Activated T-cell treated with anti-CD3 and anti-CD28 coated beads, Interleukin-2, amount 50 U/mL, for 4 hours (primary cell): ENCODE measurements around the gene PLSCR1. TPM values are rescaled to one million over a fixed set of nuclear protein-coding genes. Genes with fewer than 3 reads are reported as not detected.
"Not testable (repeated sequence)": the region's sequence is repeated elsewhere in the genome, so short reads cannot be mapped to it uniquely, and the experiment has no call there.

Experiments used
- ATAC-seq, 2 donors: fragments of 200-7000 bp; cut with Tn5 transposase; one replicate each; pipeline ENCODE4 v1.10.0; 2021
- DNase-seq: peaks from one replicate; pipeline ENCODE4 v3.0.0-alpha.2; 2020
- H3K27me3 Mint-ChIP-seq: one replicate; pipeline ENCODE4 v1.8.0; 2021; ENCODE audit warnings: low read depth, mixed read lengths
- H3K36me3 Mint-ChIP-seq: one replicate; pipeline ENCODE4 v1.8.0; 2022; ENCODE audit warnings: mixed read lengths; ENCODE audit not compliant: insufficient read depth
- H3K4me1 Mint-ChIP-seq: one replicate; pipeline ENCODE4 v1.8.0; 2021; ENCODE audit warnings: low read depth, mixed read lengths
- H3K4me3 Mint-ChIP-seq: one replicate; pipeline ENCODE4 v1.8.0; 2021; ENCODE audit warnings: mild to moderate bottlenecking, moderate library complexity, mixed read lengths
- H3K9me3 Mint-ChIP-seq: one replicate; pipeline ENCODE4 v1.8.0; 2021; ENCODE audit warnings: mixed read lengths
- total RNA-seq, 3 donors: library from RNA; stranded (reverse); gene quantifications; one replicate each; pipeline ENCODE4 v1.2.1, GENCODE V29; 2021

Gene PLSCR1
- total RNA-seq, 3 donors from 2014 or later: 22.4 to 28.7 (median 27.7) TPM

DNA sequence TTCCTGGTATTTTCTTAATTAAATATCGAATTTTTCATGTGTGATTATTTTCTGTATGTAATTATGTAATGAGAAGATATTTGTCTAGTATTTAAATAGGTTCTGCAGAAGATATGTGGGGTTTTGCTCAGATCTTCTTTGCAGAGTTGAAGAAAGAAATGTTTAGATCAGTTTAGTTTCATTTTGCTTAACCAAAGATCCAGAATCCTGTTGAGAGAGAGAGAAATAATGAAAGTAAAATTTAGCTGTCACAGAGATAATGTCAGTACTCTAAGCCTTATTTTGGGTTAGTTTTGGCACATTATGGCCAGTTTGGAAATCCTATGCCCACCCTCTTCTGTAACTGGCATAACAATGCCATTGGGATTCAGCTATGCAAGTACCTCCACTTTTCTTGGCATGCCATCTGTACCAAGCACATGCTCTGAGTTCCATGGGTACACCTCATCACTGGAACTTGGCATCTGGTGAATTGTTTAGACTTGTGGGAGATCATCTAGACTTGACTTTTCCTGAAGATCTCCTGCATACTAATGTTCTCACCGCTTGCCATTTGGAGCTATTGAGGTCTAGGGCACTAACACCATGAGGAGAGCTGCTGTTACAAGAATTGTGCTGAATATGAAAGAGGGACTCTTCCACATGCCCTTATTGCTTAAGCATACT is 30.9 kb downstream of the PLSCR1 start:
- Mint-ChIP-seq H3K4me3 (no peak overlapping the region), H3K36me3 (peaks cover 17% of the 10 kb centered on the region), H3K9me3 (no peaks in the 10 kb centered on the region), H3K27me3 (no peaks in the 10 kb centered on the region), H3K4me1 (peaks cover 6% of the 10 kb centered on the region)
- ATAC-seq (no peak), DNase-seq (no peak)

GRCh38 chr3:146511402-146512134 is 32.8 kb downstream of the PLSCR1 start:
- no peaks in the 10 kb centered on the region for H3K27me3 Mint-ChIP-seq
- no peak for ATAC-seq
- peaks cover 16% of the 10 kb centered on the region for H3K36me3 Mint-ChIP-seq
- H3K9me3 Mint-ChIP-seq: no peaks in the 10 kb centered on the region
- peaks cover 6% of the 10 kb centered on the region for H3K4me1 Mint-ChIP-seq
- no peak overlapping the region for H3K4me3 Mint-ChIP-seq
- DNase-seq: no peak

- H3K4me3 Mint-ChIP-seq: no peak overlapping the region
- ATAC-seq (no peak), DNase-seq (no peak)
- H3K27me3 Mint-ChIP-seq: no peaks in the 10 kb centered on the region
- peaks cover 9% of the 10 kb centered on the region for H3K36me3 Mint-ChIP-seq
- H3K9me3 Mint-ChIP-seq: no peaks in the 10 kb centered on the region
- H3K4me1 Mint-ChIP-seq: peaks cover 3% of the 10 kb centered on the region
Observed at GRCh38 chr3:146507331-146508120, 36.9 kb downstream of the PLSCR1 start.

DNA sequence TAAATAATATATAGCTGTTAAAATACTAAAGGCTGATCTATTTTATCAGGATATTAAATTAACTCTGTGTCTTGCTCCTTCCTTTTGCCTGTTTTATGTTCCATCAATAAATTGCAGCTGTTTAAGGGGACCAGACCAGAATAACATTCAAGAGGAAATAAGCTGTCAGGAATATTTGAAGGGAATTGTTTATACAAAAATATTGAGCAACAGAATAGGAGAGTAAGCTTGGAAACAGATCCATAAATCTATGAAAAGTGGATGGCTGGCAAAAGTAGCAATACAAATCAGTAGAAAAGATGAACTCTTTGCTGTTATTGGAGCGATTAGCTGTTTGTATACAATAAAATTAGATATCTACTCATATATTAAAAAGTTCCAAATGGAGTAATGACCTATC is 38.9 kb downstream of the PLSCR1 start:
- Mint-ChIP-seq H3K4me1 (peaks cover 1% of the 10 kb centered on the region), H3K27me3 (no peaks in the 10 kb centered on the region), H3K9me3 (no peaks in the 10 kb centered on the region), H3K4me3 (no peak overlapping the region), H3K36me3 (peaks cover 3% of the 10 kb centered on the region)
- DNase-seq (no peak), ATAC-seq (no peak)

GRCh38 chr3:146504498-146505197 is 39.8 kb downstream of the PLSCR1 start:
- H3K4me3 Mint-ChIP-seq: no peak overlapping the region
- DNase-seq (no peak), ATAC-seq (no peak)
- H3K36me3 Mint-ChIP-seq: peaks cover 3% of the 10 kb centered on the region
- no peaks in the 10 kb centered on the region for H3K9me3 Mint-ChIP-seq
- H3K4me1 Mint-ChIP-seq: peaks cover 1% of the 10 kb centered on the region
- H3K27me3 Mint-ChIP-seq: no peaks in the 10 kb centered on the region

GRCh38 chr3:146503461-146504202 is 40.8 kb downstream of the PLSCR1 start:
- H3K4me1 Mint-ChIP-seq: peaks cover 1% of the 10 kb centered on the region
- ATAC-seq: peak in 1 of 2 donors; percentile 54
- no peaks in the 10 kb centered on the region for H3K9me3 Mint-ChIP-seq
- peaks cover 3% of the 10 kb centered on the region for H3K36me3 Mint-ChIP-seq
- no peak for DNase-seq
- H3K27me3 Mint-ChIP-seq: no peaks in the 10 kb centered on the region
- no peak overlapping the region for H3K4me3 Mint-ChIP-seq

GRCh38 chr3:146502887-146503460 is 41.4 kb downstream of the PLSCR1 start:
- ATAC-seq: no peak
- no peak overlapping the region for H3K4me3 Mint-ChIP-seq
- peaks cover 3% of the 10 kb centered on the region for H3K36me3 Mint-ChIP-seq
- H3K4me1 Mint-ChIP-seq: peaks cover 5% of the 10 kb centered on the region
- no peak for DNase-seq
- H3K9me3 Mint-ChIP-seq: no peaks in the 10 kb centered on the region
- no peaks in the 10 kb centered on the region for H3K27me3 Mint-ChIP-seq

GRCh38 chr3:146501752-146502151 is 42.7 kb downstream of the PLSCR1 start:
- Mint-ChIP-seq H3K27me3 (no peaks in the 10 kb centered on the region), H3K4me1 (peaks cover 5% of the 10 kb centered on the region), H3K4me3 (no peak overlapping the region), H3K36me3 (peaks cover 3% of the 10 kb centered on the region), H3K9me3 (no peaks in the 10 kb centered on the region)
- DNase-seq (no peak), ATAC-seq (peak in 1 of 2 donors; percentile 60)

DNA sequence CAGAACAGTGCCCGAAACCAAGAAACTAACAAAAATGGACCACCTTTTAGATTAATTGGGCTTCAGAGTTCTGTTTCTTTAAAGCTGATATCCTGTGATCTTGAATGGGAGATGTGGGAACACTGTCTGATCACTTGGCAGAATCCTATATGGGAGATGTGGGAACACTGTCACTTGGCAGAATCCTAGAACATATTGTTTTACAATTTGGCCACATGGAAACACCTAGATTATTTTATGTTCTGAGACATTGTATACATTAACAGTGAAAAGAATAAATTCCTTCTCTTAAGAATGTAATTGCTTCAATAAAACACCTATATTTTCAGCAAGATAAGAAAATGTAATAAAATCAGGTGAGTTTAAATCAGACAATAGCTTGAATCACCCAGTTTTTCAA is 44.7 kb downstream of the PLSCR1 start:
- peaks cover 1% of the 10 kb centered on the region for H3K27me3 Mint-ChIP-seq
- no peak for ATAC-seq
- no peak overlapping the region for H3K4me3 Mint-ChIP-seq
- DNase-seq: no peak
- H3K9me3 Mint-ChIP-seq: no peaks in the 10 kb centered on the region
- peaks cover 5% of the 10 kb centered on the region for H3K4me1 Mint-ChIP-seq
- peaks cover 3% of the 10 kb centered on the region for H3K36me3 Mint-ChIP-seq

GRCh38 chr3:146498002-146498736 is 46.2 kb downstream of the PLSCR1 start:
- Mint-ChIP-seq H3K4me1 (peaks cover 4% of the 10 kb centered on the region), H3K4me3 (peak overlapping the region; percentile 74), H3K36me3 (peaks cover 3% of the 10 kb centered on the region), H3K9me3 (peaks cover under 1% of the 10 kb centered on the region), H3K27me3 (peaks cover 4% of the 10 kb centered on the region)
- DNase-seq: no peak
- ATAC-seq: peak; percentile 62 to 77

DNA sequence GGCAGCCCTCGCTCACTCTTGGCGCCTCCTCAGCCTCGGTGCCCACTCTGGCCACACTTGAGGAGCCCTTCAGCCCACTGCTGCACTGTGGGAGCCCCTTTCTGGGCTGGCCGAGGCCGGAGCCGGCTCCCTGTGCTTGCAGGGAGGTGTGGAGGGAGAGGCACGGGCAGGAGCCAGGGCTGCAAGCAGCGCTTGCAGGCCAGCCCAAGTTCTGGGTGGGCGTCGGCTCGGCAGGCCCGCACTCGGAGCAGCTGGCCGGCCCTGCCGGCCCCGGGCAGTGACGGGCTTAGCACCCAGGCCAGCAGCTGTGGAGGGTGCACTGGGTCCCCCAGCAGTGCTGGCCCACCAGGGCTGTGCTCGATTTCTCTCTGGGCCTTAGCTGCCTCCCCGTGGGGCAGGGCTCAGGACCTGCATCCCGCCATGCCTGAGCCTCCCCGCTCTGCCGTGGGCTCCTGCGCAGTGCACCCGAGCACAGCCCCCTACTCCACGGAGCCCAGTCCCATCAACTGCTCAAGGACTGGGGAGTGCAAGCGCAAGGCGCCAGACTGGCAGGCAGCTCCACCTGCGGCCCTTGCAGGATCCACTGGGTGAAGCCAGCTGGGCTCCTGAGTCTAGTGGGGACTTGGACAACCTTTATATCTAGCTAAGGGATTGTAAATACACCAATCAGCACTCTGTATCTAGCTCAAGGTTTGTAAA is 47.1 kb downstream of the PLSCR1 start:
- not testable (repeated sequence) for H3K4me1 Mint-ChIP-seq, H3K9me3 Mint-ChIP-seq, DNase-seq, ATAC-seq, H3K27me3 Mint-ChIP-seq, H3K36me3 Mint-ChIP-seq, H3K4me3 Mint-ChIP-seq

DNA sequence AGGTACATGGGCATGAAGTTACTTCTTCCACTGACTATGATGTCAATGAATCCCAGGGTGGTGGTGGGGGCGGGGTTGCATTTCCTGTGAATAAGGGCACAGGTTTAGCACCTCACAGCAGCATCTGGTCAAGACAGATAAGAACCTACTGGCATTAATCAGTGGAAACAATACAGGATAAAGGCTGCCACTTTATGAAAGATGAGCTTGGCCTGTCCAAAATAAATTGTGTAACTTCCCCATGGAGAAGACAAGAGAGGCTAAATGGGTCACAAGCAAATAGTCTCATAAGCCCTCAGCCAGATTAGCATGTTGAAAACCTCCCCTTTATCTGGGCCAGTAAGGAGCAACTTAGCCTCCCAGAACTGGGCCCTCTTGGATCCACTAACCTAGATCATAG is 47.7 kb downstream of the PLSCR1 start:
- Mint-ChIP-seq H3K9me3 (peaks cover 13% of the 10 kb centered on the region), H3K36me3 (no peaks in the 10 kb centered on the region), H3K4me1 (peaks cover 4% of the 10 kb centered on the region), H3K27me3 (peaks cover 9% of the 10 kb centered on the region), H3K4me3 (no peak overlapping the region)
- DNase-seq (no peak), ATAC-seq (no peak)
